Skeletal muscle tissue (tissue), 4 donors: Measurements from ENCODE around the gene CDC37. TPM values are rescaled to one million over a fixed set of nuclear protein-coding genes. Genes with fewer than 3 reads are reported as not detected.

ENCODE experiments used
- H3K27ac ChIP-seq: one replicate; pipeline ENCODE4 v1.7.0; 2013; ENCODE audit warnings: mild to moderate bottlenecking, low read depth, low read length, inconsistent platforms
- H3K27me3 ChIP-seq, 3 donors: one replicate each; pipeline ENCODE4 v1.7.0; 2013; ENCODE audit warnings: low read length in 3 of 3; ENCODE audit not compliant: control insufficient read depth in 3 of 3, insufficient read depth in 3 of 3
- H3K36me3 ChIP-seq, 3 donors: one replicate each; pipeline ENCODE4 v1.7.0; 2013; ENCODE audit warnings: low read length in 3 of 3; ENCODE audit not compliant: control insufficient read depth in 3 of 3, insufficient read depth in 3 of 3
- H3K4me1 ChIP-seq, 3 donors: one replicate each; pipeline ENCODE4 v1.7.0; 2013; ENCODE audit warnings: low read length in 3 of 3, mild to moderate bottlenecking in 3 of 3; ENCODE audit not compliant: control insufficient read depth in 3 of 3, insufficient read depth in 3 of 3
- H3K4me3 ChIP-seq, 3 donors: one replicate each; pipeline ENCODE4 v1.7.0; 2013; ENCODE audit warnings: low read length in 3 of 3
- H3K9ac ChIP-seq, 3 donors: one replicate each; pipeline ENCODE4 v1.7.0; 2013; ENCODE audit warnings: low read length in 3 of 3, mild to moderate bottlenecking in 3 of 3, moderate library complexity in 2 of 3, low read depth in 1 of 3
- H3K9me3 ChIP-seq, 3 donors: one replicate each; pipeline ENCODE4 v1.7.0; 2013; ENCODE audit warnings: low read length in 3 of 3; ENCODE audit not compliant: control insufficient read depth in 3 of 3
- total RNA-seq: library from RNA; depleted of rRNA; stranded (reverse); fragments of >200 nt; gene quantifications from one replicate; pipeline ENCODE4 v1.2.3, GENCODE V29; 2014
- donor health status: Osteomylitis.

CDC37 gene
- total RNA-seq, 1 donor from 2014 or later, result 73.1 TPM

DNA sequence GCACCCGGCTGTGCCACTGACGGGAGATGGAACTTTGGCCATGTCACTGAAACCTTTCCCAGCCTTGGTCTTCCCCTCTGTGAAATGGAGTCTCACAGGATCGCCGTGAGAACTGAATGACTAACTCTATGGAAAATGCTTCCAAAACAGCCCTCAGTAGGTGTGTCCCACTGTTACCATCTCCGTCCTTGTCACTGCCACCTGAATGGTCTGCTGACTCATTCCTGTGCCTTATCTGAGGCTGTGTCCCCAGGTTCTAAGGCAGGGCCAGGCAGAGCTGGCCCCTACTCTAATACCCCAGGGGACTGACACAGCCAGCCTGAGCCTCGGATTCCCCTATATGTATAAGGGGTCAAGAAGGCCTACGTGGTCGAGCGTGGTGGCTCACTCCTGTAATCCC is 4.5 kb downstream of the CDC37 start:
- H3K4me3 ChIP-seq, result no peak overlapping the region
- H3K9me3 ChIP-seq, result no peaks in the 10 kb centered on the region
- peaks cover 9 to 22% (median 20%) of the 10 kb centered on the region in 3 donors for H3K36me3 ChIP-seq
- H3K27me3 ChIP-seq, result no peaks in the 10 kb centered on the region
- H3K9ac ChIP-seq, result peak overlapping the region in 1 of 3 donors; percentile 45
- H3K4me1 ChIP-seq, result peaks cover 48 to 61% (median 50%) of the 10 kb centered on the region in 3 donors
- peak overlapping the region; percentile 70 for H3K27ac ChIP-seq

DNA sequence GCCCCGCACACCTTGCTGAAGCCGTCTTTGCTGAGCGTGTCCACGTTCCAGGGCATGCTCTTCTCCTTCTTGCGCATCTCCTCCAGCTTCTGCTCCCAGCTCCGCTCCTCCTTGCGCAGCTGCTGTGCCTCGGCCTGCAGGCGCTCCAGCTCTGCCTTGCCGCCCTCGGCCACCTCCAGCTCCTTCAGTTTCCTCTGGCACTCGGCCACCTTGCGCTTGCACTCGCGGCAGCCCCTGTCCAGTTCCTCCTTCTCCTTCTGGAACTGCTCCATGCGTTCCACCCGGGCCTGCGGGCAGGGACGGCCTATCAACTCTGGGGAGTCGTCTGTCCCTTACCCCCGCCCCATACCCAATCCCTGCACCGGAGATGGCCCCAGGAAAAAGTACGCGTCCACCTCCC is 7.4 kb downstream of the CDC37 start:
- no peak overlapping the region for H3K27ac ChIP-seq
- H3K9me3 ChIP-seq, result no peaks in the 10 kb centered on the region
- no peak overlapping the region for H3K9ac ChIP-seq
- peaks cover 27 to 40% (median 40%) of the 10 kb centered on the region in 3 donors for H3K36me3 ChIP-seq
- no peaks in the 10 kb centered on the region for H3K27me3 ChIP-seq
- H3K4me1 ChIP-seq, result peaks cover 28 to 35% (median 28%) of the 10 kb centered on the region in 3 donors
- H3K4me3 ChIP-seq, result no peak overlapping the region

DNA sequence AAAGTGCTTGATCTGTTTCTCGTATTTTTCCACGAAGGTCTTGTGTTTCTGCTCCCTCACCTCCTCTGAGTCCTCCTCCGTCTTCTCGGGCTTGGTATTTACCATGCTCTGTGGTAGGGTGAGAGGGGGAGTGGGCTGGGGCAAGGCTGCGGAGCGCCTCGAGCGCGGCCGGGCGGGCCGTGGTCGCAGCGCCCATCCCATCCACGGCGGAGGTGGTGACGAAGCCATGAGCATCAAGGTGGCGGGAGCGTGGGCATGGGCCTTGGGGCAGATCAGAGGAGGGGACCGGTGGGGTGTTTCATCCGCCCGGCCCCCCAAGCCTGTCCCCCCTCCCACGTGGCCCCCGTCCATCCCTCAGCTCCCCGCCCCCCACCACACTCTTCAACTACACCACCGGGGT is 7.9 kb downstream of the CDC37 start:
- H3K4me3 ChIP-seq, result no peak overlapping the region
- H3K4me1 ChIP-seq, result peaks cover 23 to 30% (median 23%) of the 10 kb centered on the region in 3 donors
- no peak overlapping the region for H3K9ac ChIP-seq
- H3K36me3 ChIP-seq, result peaks cover 29 to 43% (median 43%) of the 10 kb centered on the region in 3 donors
- H3K9me3 ChIP-seq, result no peaks in the 10 kb centered on the region
- no peak overlapping the region for H3K27ac ChIP-seq
- no peaks in the 10 kb centered on the region for H3K27me3 ChIP-seq

DNA sequence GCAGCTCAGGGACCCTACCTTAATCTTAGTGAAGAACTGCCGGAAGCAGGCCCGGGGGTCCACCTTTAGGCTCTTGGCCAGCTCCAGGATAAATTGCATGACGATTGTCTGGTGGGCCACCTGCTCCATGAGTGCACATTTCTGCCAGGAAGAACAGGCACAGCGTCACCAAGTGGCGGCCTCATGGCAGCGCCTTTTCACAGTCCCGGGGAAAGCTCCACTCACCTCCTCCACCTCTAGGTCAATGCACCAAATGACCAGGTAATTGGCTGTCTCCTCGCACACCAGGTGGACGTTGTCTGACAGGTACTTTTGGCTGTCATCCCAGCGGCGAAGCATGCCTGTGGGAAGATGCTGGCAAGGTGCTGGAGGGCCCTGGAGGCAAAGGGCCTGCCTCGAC is 8.3 kb downstream of the CDC37 start:
- no peak overlapping the region for H3K9ac ChIP-seq
- no peaks in the 10 kb centered on the region for H3K27me3 ChIP-seq
- peaks cover 29 to 43% (median 43%) of the 10 kb centered on the region in 3 donors for H3K36me3 ChIP-seq
- no peak overlapping the region for H3K4me3 ChIP-seq
- no peak overlapping the region for H3K27ac ChIP-seq
- H3K4me1 ChIP-seq, result peaks cover 19 to 25% (median 19%) of the 10 kb centered on the region in 3 donors
- H3K9me3 ChIP-seq, result no peaks in the 10 kb centered on the region

GRCh38 chr19:10393137-10393536 is 10.2 kb downstream of the CDC37 start:
- peaks cover 29 to 39% (median 38%) of the 10 kb centered on the region in 3 donors for H3K36me3 ChIP-seq
- H3K4me1 ChIP-seq, result peaks cover 7 to 13% (median 10%) of the 10 kb centered on the region in 3 donors
- H3K27ac ChIP-seq, result no peak overlapping the region
- no peak overlapping the region for H3K4me3 ChIP-seq
- H3K9me3 ChIP-seq, result no peaks in the 10 kb centered on the region
- no peak overlapping the region for H3K9ac ChIP-seq
- H3K27me3 ChIP-seq, result no peaks in the 10 kb centered on the region

GRCh38 chr19:10392120-10392519 is 11.2 kb downstream of the CDC37 start:
- H3K27ac ChIP-seq, result no peak overlapping the region
- peaks cover 29 to 38% (median 35%) of the 10 kb centered on the region in 3 donors for H3K36me3 ChIP-seq
- peaks cover 0 to 7% (median 5%) of the 10 kb centered on the region in 3 donors for H3K4me1 ChIP-seq
- H3K27me3 ChIP-seq, result no peaks in the 10 kb centered on the region
- H3K9me3 ChIP-seq, result no peaks in the 10 kb centered on the region
- no peak overlapping the region for H3K4me3 ChIP-seq
- no peak overlapping the region for H3K9ac ChIP-seq

- Histone ChIP-seq H3K27ac (no peak overlapping the region), H3K36me3 (peaks cover 29 to 35% (median 32%) of the 10 kb centered on the region in 3 donors), H3K4me1 (peaks cover 0 to 7% (median 5%) of the 10 kb centered on the region in 3 donors), H3K27me3 (no peaks in the 10 kb centered on the region), H3K4me3 (no peak overlapping the region), H3K9me3 (no peaks in the 10 kb centered on the region), H3K9ac (no peak overlapping the region)
These were observed 12.6 kb downstream of the CDC37 start for GRCh38 chr19:10390652-10391286.

DNA sequence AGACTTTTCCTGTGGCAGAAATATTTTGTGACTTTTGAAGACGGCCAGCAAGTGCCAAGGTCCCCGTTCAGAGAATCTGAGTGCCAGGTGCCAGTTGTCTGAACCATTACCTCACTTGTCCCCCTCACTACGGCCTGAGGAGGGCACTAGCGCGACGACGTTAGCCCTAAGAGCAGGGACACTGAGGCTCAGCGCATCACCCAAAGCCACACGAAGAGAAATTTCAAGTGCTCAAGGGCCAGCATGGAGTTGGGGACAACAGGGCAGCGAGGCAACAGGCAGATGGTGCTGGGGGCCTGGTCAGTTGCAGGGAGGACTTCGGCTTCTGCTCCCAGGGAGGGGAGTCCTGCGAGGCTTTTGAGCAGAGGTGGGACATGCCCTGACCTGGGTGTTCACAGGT is 13.5 kb downstream of the CDC37 start:
- Histone ChIP-seq H3K27me3 (no peaks in the 10 kb centered on the region), H3K9ac (peak overlapping the region in 1 of 3 donors; percentile 45), H3K4me3 (no peak overlapping the region), H3K36me3 (peaks cover 23 to 28% (median 25%) of the 10 kb centered on the region in 3 donors), H3K27ac (no peak overlapping the region), H3K9me3 (no peaks in the 10 kb centered on the region), H3K4me1 (peaks cover 0 to 7% (median 5%) of the 10 kb centered on the region in 3 donors)

DNA sequence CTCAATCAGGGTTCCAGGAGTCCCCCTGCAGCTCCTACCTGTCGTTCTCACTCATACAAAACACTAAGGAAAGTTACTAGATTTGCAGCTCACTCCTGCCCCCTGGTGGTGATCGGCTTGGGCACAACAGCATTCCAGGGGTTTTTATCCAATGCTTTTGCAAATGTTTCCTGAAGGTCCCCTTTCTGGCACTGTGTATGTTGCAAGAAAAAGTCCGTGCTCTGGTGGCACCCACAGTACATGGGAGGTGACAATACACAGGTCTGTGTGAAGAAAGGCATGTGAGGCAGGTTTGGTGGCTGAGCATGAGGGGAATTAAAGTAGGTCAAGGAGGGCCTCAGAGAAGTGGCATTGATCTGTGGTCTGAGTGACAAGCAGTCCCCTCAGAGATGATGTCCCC is 14.4 kb downstream of the CDC37 start:
- Histone ChIP-seq H3K9ac (peak overlapping the region in 1 of 3 donors; percentile 45), H3K9me3 (no peaks in the 10 kb centered on the region), H3K4me3 (no peak overlapping the region), H3K27me3 (no peaks in the 10 kb centered on the region), H3K4me1 (peaks cover 0 to 7% (median 5%) of the 10 kb centered on the region in 3 donors), H3K27ac (no peak overlapping the region), H3K36me3 (peaks cover 20 to 23% (median 21%) of the 10 kb centered on the region in 3 donors)

DNA sequence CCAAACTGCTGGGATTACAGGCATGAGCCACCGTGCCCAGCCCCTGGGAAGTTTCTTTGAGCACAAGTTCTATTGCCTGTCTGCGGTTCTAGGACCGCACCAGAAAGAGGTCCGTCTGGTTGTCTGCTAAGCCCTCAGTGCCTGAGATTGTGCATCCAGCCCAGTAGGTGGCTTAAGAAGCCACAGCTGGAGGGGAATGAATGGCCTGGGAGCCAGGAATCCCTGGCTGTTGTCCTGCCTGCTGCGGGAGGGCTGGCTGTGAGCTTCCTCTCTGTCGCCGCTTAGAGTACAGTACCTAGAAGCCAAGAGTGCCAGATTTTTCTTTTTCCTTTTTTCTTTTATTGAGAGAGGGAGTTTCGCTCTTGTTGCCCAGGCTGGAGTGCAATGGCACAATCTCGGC is 18.8 kb downstream of the CDC37 start:
- Histone ChIP-seq H3K27me3 (no peaks in the 10 kb centered on the region), H3K4me3 (no peak overlapping the region), H3K9ac (no peak overlapping the region), H3K36me3 (no peaks in the 10 kb centered on the region), H3K27ac (no peak overlapping the region), H3K4me1 (peaks cover 9 to 18% (median 15%) of the 10 kb centered on the region in 3 donors), H3K9me3 (no peaks in the 10 kb centered on the region)
